Tibial nerve (tissue), 4 donors: ENCODE results near the gene EARS2. TPM values are rescaled to one million over a fixed set of nuclear protein-coding genes. Genes with fewer than 3 reads are reported as not detected.
A peak's percentile ranks its signal among the peaks of the same experiment; 100 is the strongest.

Source experiments
- DNase-seq, 2 donors: peaks; one replicate each; pipeline ENCODE4 v3.0.0-alpha.2; 2019; ENCODE audit warnings: low spot score in 2 of 2
- H3K27ac ChIP-seq, 4 donors: fragments of 200-600 bp; sonication (generic) in 3 of 4; one replicate each; pipeline ENCODE4 v1.5.1; 2017 to 2019; ENCODE audit warnings: mild to moderate bottlenecking in 1 of 4
- H3K27me3 ChIP-seq, 2 donors: fragments of 200-600 bp; sonication (generic) in 1 of 2; one replicate each; pipeline versions ENCODE4 v1.5.1 to v1.6.0; 2017 to 2019
- H3K36me3 ChIP-seq, 3 donors: fragments of 200-600 bp; sonication (generic); one replicate each; pipeline ENCODE4 v1.5.1; 2018 to 2019
- H3K4me1 ChIP-seq, 4 donors: fragments of 200-600 bp; sonication (generic) in 3 of 4; one replicate each; pipeline ENCODE4 v1.5.1; 2017 to 2019
- H3K4me3 ChIP-seq, 4 donors: fragments of 200-600 bp; sonication (generic) in 3 of 4; one replicate each; pipeline ENCODE4 v1.5.1; 2017 to 2019; ENCODE audit warnings: mild to moderate bottlenecking in 1 of 4, moderate library complexity in 1 of 4
- H3K9me3 ChIP-seq, 4 donors: fragments of 200-600 bp; sonication (generic) in 3 of 4; one replicate each; pipeline ENCODE4 v1.5.1; 2017 to 2019
- EP300 ChIP-seq, 2 donors: sonication (generic); formaldehyde crosslinking; IDR thresholded peaks; one replicate each; pipeline ENCODE4 v1.6.1; 2017; ENCODE audit warnings: antibody characterized with exemption in 2 of 2, mild to moderate bottlenecking in 1 of 2
- POLR2A ChIP-seq, 2 donors: fragments of 450-650 bp; IDR thresholded peaks; one replicate each; pipeline ENCODE4 v1.6.1; 2017; ENCODE audit warnings: antibody characterized with exemption in 2 of 2, mild to moderate bottlenecking in 2 of 2, moderate library complexity in 2 of 2
- WGBS, 2 donors: methylation state at CpG; one replicate each; pipeline ENCODE4 v1.1.5; 2018; 5-methylcytosine and 5-hydroxymethylcytosine counted together
- total RNA-seq, 4 donors: library from RNA; depleted of rRNA; stranded (reverse); fragments of >200 nt; gene quantifications; one replicate each; pipeline ENCODE4 v1.1.0, GENCODE V29; 2016
- TF ChIP-seq, protein P1 (sequence below), 5 experiments: fragments of 200-600 bp in 3 of 5; fragments of 450-650 bp in 2 of 5; sonication (generic) in 3 of 5; IDR thresholded peaks; one replicate each; pipeline ENCODE4 v1.5.1; 2016 to 2019; ENCODE audit warnings: antibody characterized with exemption in 5 of 5, mild to moderate bottlenecking in 3 of 5, moderate library complexity in 2 of 5

Gene EARS2
- total RNA-seq, 4 donors from 2014 or later, result 42.2 to 70.7 (median 57.1) TPM

DNA sequence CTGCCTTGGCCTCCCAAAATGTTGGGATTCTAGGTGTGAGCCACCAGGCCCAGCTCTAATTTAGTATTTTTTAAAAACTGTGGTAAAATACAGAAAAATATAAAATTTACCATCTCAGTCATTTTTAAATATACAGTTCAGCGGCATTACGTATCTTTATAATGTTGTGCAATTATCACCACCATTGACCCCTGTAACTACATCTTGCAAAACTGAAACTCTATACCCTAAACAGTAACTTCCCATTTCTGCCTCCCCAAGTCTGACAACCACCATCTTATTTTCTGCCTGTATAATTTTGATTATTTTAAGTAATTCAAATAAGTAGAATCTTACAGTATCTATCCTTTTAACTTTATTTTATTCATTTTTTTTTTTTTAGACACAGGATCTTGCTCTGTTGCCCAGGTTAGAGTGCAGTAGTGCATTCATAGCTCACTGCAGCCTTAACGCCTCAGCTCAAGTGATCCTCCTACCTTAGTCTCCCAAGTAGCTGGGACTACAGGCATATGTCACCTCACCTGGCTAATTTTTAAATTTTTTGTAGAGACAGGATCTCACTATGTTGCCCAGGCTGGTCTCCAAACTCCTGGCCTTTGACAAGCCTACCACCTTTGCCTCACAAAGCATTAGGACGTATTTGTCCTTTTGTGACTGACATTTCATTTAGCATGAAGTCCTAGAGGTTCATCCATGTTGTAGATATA, 36.0 kb downstream of the EARS2 start:
- DNase-seq, result no peak
- Histone ChIP-seq H3K36me3 (peaks cover 0 to 50% (median 17%) of the 10 kb centered on the region in 3 donors), H3K27ac (peak overlapping the region in 2 of 4 donors; percentile 11 to 49), H3K4me3 (no peak overlapping the region), H3K27me3 (no peaks in the 10 kb centered on the region), H3K9me3 (no peaks in the 10 kb centered on the region), H3K4me1 (peaks cover 0 to 3% (median 0%) of the 10 kb centered on the region in 4 donors)
- WGBS, 2 donors, result 80 to 93% methylated on average over 4 of the region's 4 CpGs
- no peak for TF ChIP-seq EP300 (IDR thresholded peaks at IDR 0.05)
- TF ChIP-seq, protein P1, sequence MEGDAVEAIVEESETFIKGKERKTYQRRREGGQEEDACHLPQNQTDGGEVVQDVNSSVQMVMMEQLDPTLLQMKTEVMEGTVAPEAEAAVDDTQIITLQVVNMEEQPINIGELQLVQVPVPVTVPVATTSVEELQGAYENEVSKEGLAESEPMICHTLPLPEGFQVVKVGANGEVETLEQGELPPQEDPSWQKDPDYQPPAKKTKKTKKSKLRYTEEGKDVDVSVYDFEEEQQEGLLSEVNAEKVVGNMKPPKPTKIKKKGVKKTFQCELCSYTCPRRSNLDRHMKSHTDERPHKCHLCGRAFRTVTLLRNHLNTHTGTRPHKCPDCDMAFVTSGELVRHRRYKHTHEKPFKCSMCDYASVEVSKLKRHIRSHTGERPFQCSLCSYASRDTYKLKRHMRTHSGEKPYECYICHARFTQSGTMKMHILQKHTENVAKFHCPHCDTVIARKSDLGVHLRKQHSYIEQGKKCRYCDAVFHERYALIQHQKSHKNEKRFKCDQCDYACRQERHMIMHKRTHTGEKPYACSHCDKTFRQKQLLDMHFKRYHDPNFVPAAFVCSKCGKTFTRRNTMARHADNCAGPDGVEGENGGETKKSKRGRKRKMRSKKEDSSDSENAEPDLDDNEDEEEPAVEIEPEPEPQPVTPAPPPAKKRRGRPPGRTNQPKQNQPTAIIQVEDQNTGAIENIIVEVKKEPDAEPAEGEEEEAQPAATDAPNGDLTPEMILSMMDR (IDR thresholded peaks at IDR 0.05), result no peak

DNA sequence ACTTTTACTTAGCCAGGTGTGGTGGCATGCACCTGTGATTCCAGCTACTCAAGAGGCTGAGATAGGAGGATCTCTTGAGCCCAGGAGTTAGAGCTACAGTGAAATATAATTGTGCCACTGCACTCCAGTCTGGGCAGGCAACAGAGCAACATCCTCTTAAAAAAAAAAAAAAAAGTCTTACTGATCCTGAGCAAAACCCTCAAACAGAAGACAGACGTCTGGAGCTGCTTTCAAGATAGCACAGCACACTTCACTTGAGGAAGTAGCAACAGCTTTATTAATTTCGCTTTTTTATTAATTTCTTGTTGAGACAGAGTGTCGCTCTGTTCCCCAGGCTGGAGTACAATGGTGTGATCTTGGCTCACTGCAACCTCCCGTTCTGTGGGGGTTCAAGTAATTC, 36.6 kb downstream of the EARS2 start:
- no peak for TF ChIP-seq POLR2A (IDR thresholded peaks at IDR 0.05)
- TF ChIP-seq EP300 (IDR thresholded peaks at IDR 0.05), result no peak
- TF ChIP-seq, protein P1 (IDR thresholded peaks at IDR 0.05), result no peak
- Histone ChIP-seq H3K9me3 (no peaks in the 10 kb centered on the region), H3K27ac (peak overlapping the region in 2 of 4 donors; percentile 11 to 49), H3K36me3 (peaks cover 0 to 46% (median 17%) of the 10 kb centered on the region in 3 donors), H3K4me3 (no peak overlapping the region), H3K4me1 (peaks cover 0 to 3% (median 0%) of the 10 kb centered on the region in 4 donors), H3K27me3 (no peaks in the 10 kb centered on the region)
- DNase-seq, result no peak
- 84 to 85% methylated on average over 4 of the region's 4 CpGs for WGBS, 2 donors

DNA sequence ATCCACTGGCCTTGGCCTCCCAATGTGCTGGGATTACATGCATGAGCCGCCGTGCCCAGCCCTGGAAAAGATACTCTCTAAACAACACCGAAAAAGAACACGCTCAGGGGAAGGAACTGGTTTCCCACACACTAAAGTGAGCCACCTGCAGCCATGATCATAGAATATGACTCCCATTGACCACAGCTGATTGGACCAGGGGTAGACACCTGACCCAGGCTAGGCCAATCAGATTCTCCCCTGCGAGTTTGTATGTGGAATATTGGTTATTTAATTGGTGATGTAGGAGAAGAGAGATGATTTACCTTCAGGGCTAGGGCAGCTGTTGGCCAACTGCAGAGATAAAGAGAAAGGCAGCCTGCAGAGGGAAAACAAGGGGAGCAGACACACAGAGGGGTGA, 37.9 kb downstream of the EARS2 start:
- TF ChIP-seq POLR2A (IDR thresholded peaks at IDR 0.05) (no peak), EP300 (IDR thresholded peaks at IDR 0.05) (no peak)
- TF ChIP-seq, protein P1 (IDR thresholded peaks at IDR 0.05), result no peak
- H3K36me3 ChIP-seq, result peaks cover 0 to 41% (median 17%) of the 10 kb centered on the region in 3 donors
- WGBS, 2 donors, result 93 to 94% methylated on average over 5 of the region's 5 CpGs
- H3K9me3 ChIP-seq, result no peaks in the 10 kb centered on the region
- no peak for DNase-seq
- H3K27me3 ChIP-seq, result no peaks in the 10 kb centered on the region
- H3K4me3 ChIP-seq, result no peak overlapping the region
- H3K4me1 ChIP-seq, result peaks cover 0 to 3% (median 0%) of the 10 kb centered on the region in 4 donors
- no peak overlapping the region for H3K27ac ChIP-seq

GRCh38 chr16:23518435-23518891, 38.7 kb downstream of the EARS2 start:
- WGBS, 2 donors, result 55 to 69% methylated on average over 3 of the region's 3 CpGs
- H3K4me3 ChIP-seq, result no peak overlapping the region

More at GRCh38 chr16:23518435-23518891, 38.7 kb downstream of the EARS2 start:
- DNase-seq, result no peak
- Histone ChIP-seq H3K27ac (no peak overlapping the region), H3K4me1 (peaks cover 0 to 3% (median 0%) of the 10 kb centered on the region in 4 donors), H3K9me3 (no peaks in the 10 kb centered on the region), H3K36me3 (peaks cover 0 to 37% (median 10%) of the 10 kb centered on the region in 3 donors), H3K27me3 (no peaks in the 10 kb centered on the region)
- TF ChIP-seq, protein P1 (IDR thresholded peaks at IDR 0.05), result no peak
